ENCODE results near the gene PDK2. TPM values are rescaled to one million over a fixed set of nuclear protein-coding genes. Genes with fewer than 3 reads are reported as not detected.

The PDK2 gene
- total and polyA plus RNA-seq, 2 of the 4 experiments (the other 2 are of a cell fraction) = 26.7 to 104 TPM

DNA sequence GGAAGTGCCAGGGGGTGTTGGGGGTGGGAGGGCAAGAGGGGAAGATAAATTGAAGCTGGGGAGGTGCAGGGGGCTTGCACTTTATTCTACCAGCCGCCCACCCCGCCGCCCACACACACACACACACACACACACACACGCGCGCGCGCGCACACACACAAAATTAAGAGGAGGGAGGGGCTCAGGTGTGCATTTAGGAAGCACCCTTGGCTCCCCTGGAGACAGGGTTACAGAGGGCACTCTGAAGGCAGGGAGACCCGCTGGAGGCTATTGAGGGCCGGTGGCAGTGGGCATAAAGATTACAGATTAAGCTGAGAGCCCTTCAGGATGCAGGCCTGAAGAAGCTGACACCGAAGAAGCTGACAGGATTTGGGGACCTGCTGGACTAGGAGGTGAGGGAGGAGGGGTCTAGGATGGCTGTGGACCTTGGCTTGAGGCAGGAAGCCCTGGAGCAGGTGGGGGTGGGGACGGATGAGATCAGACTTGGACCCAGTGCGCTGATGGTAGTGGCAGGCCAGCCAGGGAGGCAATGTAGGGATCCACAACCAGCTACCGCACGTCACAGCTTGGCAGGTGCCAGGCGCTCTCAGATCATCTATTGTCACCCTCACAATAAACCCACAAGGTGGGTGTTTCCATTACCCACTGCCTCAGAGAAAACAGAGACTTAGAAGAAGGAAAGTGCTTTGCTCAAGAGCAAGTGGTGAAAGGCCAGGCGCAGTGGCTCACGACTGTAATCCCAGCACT, 35.6 kb downstream of the PDK2 start:
- in situ Hi-C loops (cut with MboI; ENCODE audit: low sequenced_read_pairs) (no loop called here), dilution Hi-C loops (cut with HindIII; ENCODE audit: low sequenced_read_pairs, unreplicated experiment) (no loop called here), intact Hi-C loops (cut with micrococcal nuclease) (no loop called here)
- Histone ChIP-seq H3K27ac (ENCODE audit: insufficient read depth, low read length) (no peak overlapping the region; the same call in 1 of the 2 replicates), H4K91ac (ENCODE audit: insufficient read depth, low read depth, low read length) (peak overlapping the region; percentile 41; the same call in 1 of the 2 replicates), H2BK120ac (ENCODE audit: low read depth, low read length) (no peak overlapping the region), H3K36me3 (ENCODE audit: control insufficient read depth, insufficient read depth, low read length) (peaks cover 15% of the 10 kb centered on the region; the same call in 1 of the 2 replicates), H3K79me1 (ENCODE audit: low read depth in 1 of 2, low read length in 2 of 2) (peaks cover 3 to 40% of the 10 kb centered on the region in 2 experiments; a peak in 3 of 4 replicates), H3K14ac (replicated peaks; ENCODE audit: low read depth, low read length) (0 out of 2 replicates have a peak overlapping the region, but pooled peaks have one; percentile 53), H3K4me2 (ENCODE audit: low read depth, low read length) (no peak overlapping the region; the same call in 1 of the 2 replicates), H3K9me3 (ENCODE audit: control insufficient read depth, insufficient read depth, low read length) (no peaks in the 10 kb centered on the region), H2BK15ac (ENCODE audit: low read depth, low read length) (no peak overlapping the region), H2BK5ac (ENCODE audit: low read depth, low read length, poor library complexity, severe bottlenecking) (no peak overlapping the region), H3K4me1 (ENCODE audit: control insufficient read depth, insufficient read depth, low read length) (peaks cover 20% of the 10 kb centered on the region), H2AFZ (replicated peaks; ENCODE audit: low read length, poor library complexity) (peak overlapping the region; percentile 89), H3K27me3 (ENCODE audit: control insufficient read depth, insufficient read depth, low read length) (no peaks in the 10 kb centered on the region), H4K8ac (ENCODE audit: low read depth in 2 of 2, low read length in 2 of 2) (peak overlapping the region in 1 of 2 experiments; percentile 22; a peak in 1 of 4 replicates), H2BK20ac (ENCODE audit: low read depth, low read length) (no peak overlapping the region), H3K4me3 (ENCODE audit: insufficient read depth, low read depth, low read length) (peak overlapping the region; percentile 59; the same call in 1 of the 2 replicates), H2AK9ac (replicated peaks; ENCODE audit: low read depth, low read length, poor library complexity) (peak overlapping the region; percentile 5), H3K9me1 (ENCODE audit: insufficient read depth, low read length) (peaks cover 12% of the 10 kb centered on the region), H2AK5ac (ENCODE audit: low read depth, low read length) (peak overlapping the region; percentile 76), H3K56ac (ENCODE audit: extremely low read depth, insufficient read depth, low read length) (no peak overlapping the region), H3K9ac (ENCODE audit: low read depth, low read length) (no peak overlapping the region), H4K20me1 (ENCODE audit: insufficient read depth, low read length) (peaks cover 19% of the 10 kb centered on the region), H3K4ac (ENCODE audit: low read depth, low read length) (no peak overlapping the region; the same call in 1 of the 2 replicates), H3K18ac (ENCODE audit: low read depth, low read length) (no peak overlapping the region), H4K5ac (ENCODE audit: low read depth, low read length) (no peak overlapping the region), H3K23ac (ENCODE audit: low read depth, low read length) (peak overlapping the region; percentile 67; the same call in 1 of the 2 replicates)
- no TSS peak for BruUV-seq (replicated peaks)
- CTCF ChIA-PET = interaction anchor here (0.9 kb wide), 1 partner anchor 9 kb away, joined by 3 read pairs; no protein-coding TSS in a partner anchor
- POLR2A ChIA-PET (ENCODE audit: unreplicated experiment) = interaction anchor here (0.6 kb wide), 1 partner anchor 327 kb away, joined by 3 read pairs; no protein-coding TSS in a partner anchor
- ATAC-seq (ENCODE audit: low read depth) (no peak), DNase-seq (no peak)
- 42% methylated on average over 4 of the region's 19 CpGs; no CpG with 5 or more reads in 1 of the 2 experiments for WGBS, 2 experiments (ENCODE audit: extremely low coverage in 2 of 2, insufficient read length in 1 of 2)
- TF ChIP-seq RCOR1 (IDR thresholded peaks at IDR 0.05; ENCODE audit: insufficient replicate concordance, low read length) (no peak), MXI1 (IDR thresholded peaks at IDR 0.05; ENCODE audit: borderline replicate concordance, low read depth, low read length) (no peak), MAZ (IDR thresholded peaks at IDR 0.05; ENCODE audit: borderline replicate concordance, low read depth, low read length) (no peak), MAFK (IDR thresholded peaks at IDR 0.05; ENCODE audit: low read depth, low read length) (no peak), NFE2L2 (IDR thresholded peaks at IDR 0.05; ENCODE audit: low read depth, low read length) (no peak), FOS (IDR thresholded peaks at IDR 0.05; ENCODE audit: low read depth, low read length) (no peak), BHLHE40 (IDR thresholded peaks at IDR 0.05; ENCODE audit: low read depth, low read length) (no peak), POLR2A (IDR thresholded peaks at IDR 0.05; ENCODE audit: low read depth, low read length) (no peak), CEBPB (IDR thresholded peaks at IDR 0.05; ENCODE audit: low read depth, low read length) (no peak), RAD21 (IDR thresholded peaks at IDR 0.05; ENCODE audit: low read length) (no peak), SMC3 (IDR thresholded peaks at IDR 0.05; ENCODE audit: low read depth, low read length) (no peak)
- TF ChIP-seq, protein P1, sequence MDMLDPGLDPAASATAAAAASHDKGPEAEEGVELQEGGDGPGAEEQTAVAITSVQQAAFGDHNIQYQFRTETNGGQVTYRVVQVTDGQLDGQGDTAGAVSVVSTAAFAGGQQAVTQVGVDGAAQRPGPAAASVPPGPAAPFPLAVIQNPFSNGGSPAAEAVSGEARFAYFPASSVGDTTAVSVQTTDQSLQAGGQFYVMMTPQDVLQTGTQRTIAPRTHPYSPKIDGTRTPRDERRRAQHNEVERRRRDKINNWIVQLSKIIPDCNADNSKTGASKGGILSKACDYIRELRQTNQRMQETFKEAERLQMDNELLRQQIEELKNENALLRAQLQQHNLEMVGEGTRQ (IDR thresholded peaks at IDR 0.05; ENCODE audit: low read depth, low read length) = no peak
- TF ChIP-seq, protein P2, sequence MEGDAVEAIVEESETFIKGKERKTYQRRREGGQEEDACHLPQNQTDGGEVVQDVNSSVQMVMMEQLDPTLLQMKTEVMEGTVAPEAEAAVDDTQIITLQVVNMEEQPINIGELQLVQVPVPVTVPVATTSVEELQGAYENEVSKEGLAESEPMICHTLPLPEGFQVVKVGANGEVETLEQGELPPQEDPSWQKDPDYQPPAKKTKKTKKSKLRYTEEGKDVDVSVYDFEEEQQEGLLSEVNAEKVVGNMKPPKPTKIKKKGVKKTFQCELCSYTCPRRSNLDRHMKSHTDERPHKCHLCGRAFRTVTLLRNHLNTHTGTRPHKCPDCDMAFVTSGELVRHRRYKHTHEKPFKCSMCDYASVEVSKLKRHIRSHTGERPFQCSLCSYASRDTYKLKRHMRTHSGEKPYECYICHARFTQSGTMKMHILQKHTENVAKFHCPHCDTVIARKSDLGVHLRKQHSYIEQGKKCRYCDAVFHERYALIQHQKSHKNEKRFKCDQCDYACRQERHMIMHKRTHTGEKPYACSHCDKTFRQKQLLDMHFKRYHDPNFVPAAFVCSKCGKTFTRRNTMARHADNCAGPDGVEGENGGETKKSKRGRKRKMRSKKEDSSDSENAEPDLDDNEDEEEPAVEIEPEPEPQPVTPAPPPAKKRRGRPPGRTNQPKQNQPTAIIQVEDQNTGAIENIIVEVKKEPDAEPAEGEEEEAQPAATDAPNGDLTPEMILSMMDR (conservative IDR thresholded peaks at IDR 0.05; ENCODE audit: low read depth, low read length) = no peak
- TF ChIP-seq, protein P3, sequence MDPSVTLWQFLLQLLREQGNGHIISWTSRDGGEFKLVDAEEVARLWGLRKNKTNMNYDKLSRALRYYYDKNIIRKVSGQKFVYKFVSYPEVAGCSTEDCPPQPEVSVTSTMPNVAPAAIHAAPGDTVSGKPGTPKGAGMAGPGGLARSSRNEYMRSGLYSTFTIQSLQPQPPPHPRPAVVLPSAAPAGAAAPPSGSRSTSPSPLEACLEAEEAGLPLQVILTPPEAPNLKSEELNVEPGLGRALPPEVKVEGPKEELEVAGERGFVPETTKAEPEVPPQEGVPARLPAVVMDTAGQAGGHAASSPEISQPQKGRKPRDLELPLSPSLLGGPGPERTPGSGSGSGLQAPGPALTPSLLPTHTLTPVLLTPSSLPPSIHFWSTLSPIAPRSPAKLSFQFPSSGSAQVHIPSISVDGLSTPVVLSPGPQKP (IDR thresholded peaks at IDR 0.05; ENCODE audit: borderline replicate concordance, low read depth, low read length) = no peak
